Nephron (organoid): Measurements from ENCODE around the gene FAM234A.
"Not testable (repeated sequence)": the region's sequence is repeated elsewhere in the genome, so short reads cannot be mapped to it uniquely, and the experiment has no call there.

Experiments
- H3K27ac Mint-ChIP-seq, 3 experiments: 2 replicates each; pipeline ENCODE4 v1.8.0; 2020; ENCODE audit warnings: mixed read lengths in 3 of 3, mild to moderate bottlenecking in 2 of 3, moderate library complexity in 1 of 3
- H3K27me3 Mint-ChIP-seq: 2 replicates; pipeline ENCODE4 v1.8.0; 2021; ENCODE audit warnings: low read depth, mild to moderate bottlenecking, moderate library complexity, mixed read lengths
- H3K36me3 Mint-ChIP-seq: 2 replicates; pipeline ENCODE4 v1.8.0; 2020; ENCODE audit warnings: low read depth, mixed read lengths
- H3K4me1 Mint-ChIP-seq: 2 replicates; pipeline ENCODE4 v1.8.0; 2020; ENCODE audit warnings: mixed read lengths
- H3K4me3 Mint-ChIP-seq, 3 experiments: 2 replicates each; pipeline ENCODE4 v1.8.0; 2020; ENCODE audit warnings: mild to moderate bottlenecking in 3 of 3, mixed read lengths in 3 of 3, moderate library complexity in 2 of 3
- H3K9me3 Mint-ChIP-seq: 2 replicates; pipeline ENCODE4 v1.8.0; 2020; ENCODE audit warnings: mixed read lengths
- TF ChIP-seq, protein P1 (sequence below), 3 experiments: fragments of 200-600 bp; sonication (generic); IDR thresholded peaks; one replicate each; pipeline ENCODE4 v1.5.0; 2021; ENCODE audit warnings: antibody characterized with exemption in 3 of 3; ENCODE audit not compliant: unreplicated experiment in 3 of 3

FAM234A gene

DNA sequence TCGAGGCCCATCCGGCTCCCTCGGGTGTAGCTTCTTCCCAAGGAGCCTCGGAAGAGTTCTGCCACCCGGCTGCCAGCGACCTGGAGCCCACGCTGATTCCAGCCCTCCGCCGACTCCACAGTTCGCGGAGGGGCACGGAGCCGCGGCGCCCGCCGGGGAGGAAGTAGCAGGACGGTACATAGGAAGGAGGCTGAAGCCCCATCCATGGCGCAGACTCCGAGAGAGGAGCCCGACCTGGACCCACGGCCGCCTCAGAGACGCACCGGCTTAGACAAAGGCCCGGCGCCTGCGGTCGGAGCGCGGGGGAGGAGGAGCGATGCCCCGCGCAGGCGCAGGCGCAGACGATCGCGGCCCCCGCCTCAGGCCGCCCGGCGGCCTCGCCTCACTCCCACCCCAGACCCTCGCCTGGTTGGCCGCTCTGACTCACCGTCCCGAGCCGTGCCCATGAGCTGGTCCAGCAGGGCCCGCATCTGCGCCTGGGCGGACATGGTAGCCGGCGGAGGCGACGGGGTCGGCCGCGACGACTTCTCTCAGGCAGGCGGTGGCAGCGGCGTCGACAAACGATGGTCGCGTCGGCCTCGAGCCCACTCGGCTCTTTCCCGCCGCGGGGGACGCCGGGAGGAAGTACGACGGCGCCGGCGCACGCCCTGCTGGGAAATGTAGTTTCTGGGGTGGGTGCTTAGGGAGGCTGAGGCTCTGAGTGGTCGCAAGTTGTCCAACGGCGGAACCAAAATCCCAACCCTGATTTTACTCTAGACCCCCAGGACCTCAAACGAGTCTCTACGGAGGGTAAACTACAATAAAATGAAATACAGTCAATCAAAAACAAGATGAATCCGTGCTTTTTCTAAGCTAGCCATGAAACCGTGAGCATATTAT is 5.5 kb upstream of the FAM234A start, which contains the start of gene LUC7L:
TSS of gene LUC7L (minus strand) at position 598 of the 879 bp plus-strand sequence. CDS start at position 488, 110 bp downstream.
- H3K27me3 Mint-ChIP-seq = no peaks in the 10 kb centered on the region
- H3K4me3 Mint-ChIP-seq = peak within 1 kb of the TSS; percentile 96 to 99 (median 99)
- H3K27ac Mint-ChIP-seq = peak within 1 kb of the TSS; percentile 87 to 97 (median 97)
- no peaks in the 10 kb centered on the region for H3K9me3 Mint-ChIP-seq
- TF ChIP-seq, protein P1, sequence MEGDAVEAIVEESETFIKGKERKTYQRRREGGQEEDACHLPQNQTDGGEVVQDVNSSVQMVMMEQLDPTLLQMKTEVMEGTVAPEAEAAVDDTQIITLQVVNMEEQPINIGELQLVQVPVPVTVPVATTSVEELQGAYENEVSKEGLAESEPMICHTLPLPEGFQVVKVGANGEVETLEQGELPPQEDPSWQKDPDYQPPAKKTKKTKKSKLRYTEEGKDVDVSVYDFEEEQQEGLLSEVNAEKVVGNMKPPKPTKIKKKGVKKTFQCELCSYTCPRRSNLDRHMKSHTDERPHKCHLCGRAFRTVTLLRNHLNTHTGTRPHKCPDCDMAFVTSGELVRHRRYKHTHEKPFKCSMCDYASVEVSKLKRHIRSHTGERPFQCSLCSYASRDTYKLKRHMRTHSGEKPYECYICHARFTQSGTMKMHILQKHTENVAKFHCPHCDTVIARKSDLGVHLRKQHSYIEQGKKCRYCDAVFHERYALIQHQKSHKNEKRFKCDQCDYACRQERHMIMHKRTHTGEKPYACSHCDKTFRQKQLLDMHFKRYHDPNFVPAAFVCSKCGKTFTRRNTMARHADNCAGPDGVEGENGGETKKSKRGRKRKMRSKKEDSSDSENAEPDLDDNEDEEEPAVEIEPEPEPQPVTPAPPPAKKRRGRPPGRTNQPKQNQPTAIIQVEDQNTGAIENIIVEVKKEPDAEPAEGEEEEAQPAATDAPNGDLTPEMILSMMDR (IDR thresholded peaks at IDR 0.05; ENCODE audit: unreplicated experiment in 3 of 3) = no peak
- peaks cover 24% of the 10 kb centered on the region for H3K4me1 Mint-ChIP-seq
- H3K36me3 Mint-ChIP-seq = peaks cover 36% of the 10 kb centered on the region

DNA sequence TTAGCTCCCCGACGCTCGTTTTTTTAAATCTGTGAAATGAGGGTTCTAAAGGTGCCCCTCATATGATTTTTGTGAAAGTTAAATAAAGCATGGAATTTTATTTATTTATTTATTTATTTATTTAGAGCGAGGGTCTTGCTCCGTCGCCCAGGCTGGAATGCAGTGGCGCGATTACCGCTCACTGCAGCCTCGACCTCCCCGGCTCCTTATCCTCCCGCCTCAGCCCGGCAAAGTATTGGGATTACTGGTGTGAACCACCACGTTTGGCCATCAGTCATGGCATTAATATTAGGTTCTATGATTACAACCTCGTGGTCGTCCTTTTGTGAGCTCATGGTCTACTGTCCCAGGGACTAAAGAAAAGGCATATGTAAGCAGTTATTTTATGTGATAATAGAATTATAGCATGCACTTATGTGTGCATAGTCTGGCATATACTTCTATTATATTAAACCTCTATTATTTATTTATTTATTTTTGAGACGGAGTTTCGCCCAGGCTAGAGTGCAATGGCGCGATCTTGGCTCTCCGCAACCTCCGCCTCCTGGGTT is 4.8 kb upstream of the FAM234A start:
- Mint-ChIP-seq H3K27ac (peak overlapping the region; percentile 79 to 97 (median 97)), H3K4me3 (peak overlapping the region; percentile 96 to 99 (median 99)), H3K4me1 (peaks cover 24% of the 10 kb centered on the region), H3K27me3 (no peaks in the 10 kb centered on the region), H3K9me3 (no peaks in the 10 kb centered on the region), H3K36me3 (peaks cover 34% of the 10 kb centered on the region)
- TF ChIP-seq, protein P1 (IDR thresholded peaks at IDR 0.05; ENCODE audit: unreplicated experiment in 3 of 3) = no peak

DNA sequence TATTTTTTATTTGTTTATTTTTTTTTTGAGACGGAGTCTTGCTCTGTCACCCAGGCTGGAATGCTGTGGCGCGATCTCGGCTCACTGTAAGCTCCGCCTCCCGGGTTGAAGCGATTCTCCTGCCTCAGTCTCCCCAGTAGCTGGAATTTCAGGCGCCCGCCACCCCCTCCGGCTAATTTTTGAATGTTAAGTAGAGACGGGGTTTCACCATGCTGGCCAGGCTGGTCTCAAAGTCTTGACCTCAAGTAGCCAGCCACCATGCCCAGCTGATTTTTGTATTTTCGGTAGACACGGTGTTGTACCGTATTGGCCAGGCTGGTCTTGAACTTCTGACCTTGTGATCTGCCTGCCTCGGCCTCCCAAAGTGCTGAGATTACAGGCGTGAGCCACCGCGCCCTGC is 4.3 kb upstream of the FAM234A start:
- H3K27ac Mint-ChIP-seq, H3K9me3 Mint-ChIP-seq, H3K27me3 Mint-ChIP-seq: not testable (repeated sequence)
- Mint-ChIP-seq H3K36me3 (peaks cover 31% of the 10 kb centered on the region), H3K4me3 (peak overlapping the region; percentile 32 to 51 (median 42)), H3K4me1 (peaks cover 26% of the 10 kb centered on the region)

DNA sequence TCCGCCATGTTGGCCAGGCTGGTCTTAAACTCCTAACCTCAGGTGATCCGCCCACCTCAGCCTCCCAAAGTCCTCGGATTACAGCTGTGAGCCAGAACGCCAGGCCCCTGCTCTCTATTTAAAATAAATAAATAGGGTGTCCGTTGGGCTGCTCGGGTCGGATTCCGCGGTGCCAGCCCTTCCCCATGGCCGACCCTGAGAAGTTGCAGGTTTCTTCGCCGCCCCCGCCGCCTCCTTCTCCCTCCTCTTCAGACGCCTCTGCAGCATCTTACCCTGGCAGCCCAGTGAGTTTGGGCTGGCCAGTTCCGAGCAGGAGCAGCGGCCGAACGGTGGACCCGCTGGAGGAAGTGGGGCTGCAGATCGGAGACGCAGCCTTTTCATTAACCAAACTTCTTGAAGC is 3.7 kb upstream of the FAM234A start:
- Mint-ChIP-seq H3K4me1 (peaks cover 29% of the 10 kb centered on the region), H3K27me3 (no peaks in the 10 kb centered on the region), H3K36me3 (peaks cover 26% of the 10 kb centered on the region), H3K9me3 (no peaks in the 10 kb centered on the region), H3K27ac (no peak overlapping the region), H3K4me3 (peak overlapping the region; percentile 42 to 70 (median 61))
- TF ChIP-seq, protein P1 (IDR thresholded peaks at IDR 0.05; ENCODE audit: unreplicated experiment in 3 of 3) = no peak

DNA sequence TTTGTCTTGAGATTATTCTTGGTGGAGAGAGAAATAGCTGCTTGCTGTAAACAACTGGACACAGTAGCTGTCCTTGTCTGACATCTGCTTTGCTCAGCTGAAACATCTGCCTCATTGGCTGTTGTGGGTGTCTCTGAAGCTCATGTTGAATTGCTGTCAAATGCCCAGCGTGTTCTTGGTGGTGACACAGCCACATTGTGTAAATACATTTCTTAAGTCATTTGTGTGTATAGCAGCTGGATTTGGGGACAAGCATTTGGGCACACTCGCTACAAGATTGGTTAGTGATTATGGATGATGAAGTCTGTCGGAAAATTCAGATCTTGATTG is 5.3 kb downstream of the FAM234A start:
- H3K9me3 Mint-ChIP-seq = no peaks in the 10 kb centered on the region
- H3K4me1 Mint-ChIP-seq = peaks cover 14% of the 10 kb centered on the region
- peak overlapping the region in 1 of 3 experiments; percentile 30 for H3K4me3 Mint-ChIP-seq
- TF ChIP-seq, protein P1 (IDR thresholded peaks at IDR 0.05; ENCODE audit: unreplicated experiment in 3 of 3) = no peak
- no peaks in the 10 kb centered on the region for H3K27me3 Mint-ChIP-seq
- peak overlapping the region; percentile 71 to 81 (median 75) for H3K27ac Mint-ChIP-seq
- peaks cover 11% of the 10 kb centered on the region for H3K36me3 Mint-ChIP-seq

DNA sequence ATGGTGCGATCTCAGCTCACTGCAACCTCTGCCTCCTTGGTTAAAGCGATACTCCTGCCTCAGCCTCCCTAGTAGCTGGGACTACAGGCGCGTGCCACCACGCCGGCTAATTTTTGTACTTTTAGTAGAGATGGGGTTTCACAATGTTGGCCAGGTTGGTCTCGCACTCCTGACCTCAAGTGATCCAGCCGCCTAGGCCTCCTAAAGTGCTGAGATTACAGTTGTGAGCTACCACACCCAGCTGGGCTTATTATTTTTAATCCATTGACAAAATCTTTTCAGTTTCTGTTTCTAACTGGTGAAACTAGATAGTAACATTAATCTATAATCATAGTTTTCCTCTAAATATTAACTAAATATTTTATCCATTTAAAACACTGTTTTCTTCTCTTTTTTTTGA is 5.9 kb downstream of the FAM234A start:
- H3K9me3 Mint-ChIP-seq = no peaks in the 10 kb centered on the region
- peaks cover 15% of the 10 kb centered on the region for H3K36me3 Mint-ChIP-seq
- TF ChIP-seq, protein P1 (IDR thresholded peaks at IDR 0.05; ENCODE audit: unreplicated experiment in 3 of 3) = no peak
- no peaks in the 10 kb centered on the region for H3K27me3 Mint-ChIP-seq
- no peak overlapping the region for H3K4me3 Mint-ChIP-seq
- H3K27ac Mint-ChIP-seq = peak overlapping the region in 2 of 3 experiments; percentile 75 to 81
- peaks cover 10% of the 10 kb centered on the region for H3K4me1 Mint-ChIP-seq
